ENCODE data around the gene SARS1.

Gene SARS1

DNA sequence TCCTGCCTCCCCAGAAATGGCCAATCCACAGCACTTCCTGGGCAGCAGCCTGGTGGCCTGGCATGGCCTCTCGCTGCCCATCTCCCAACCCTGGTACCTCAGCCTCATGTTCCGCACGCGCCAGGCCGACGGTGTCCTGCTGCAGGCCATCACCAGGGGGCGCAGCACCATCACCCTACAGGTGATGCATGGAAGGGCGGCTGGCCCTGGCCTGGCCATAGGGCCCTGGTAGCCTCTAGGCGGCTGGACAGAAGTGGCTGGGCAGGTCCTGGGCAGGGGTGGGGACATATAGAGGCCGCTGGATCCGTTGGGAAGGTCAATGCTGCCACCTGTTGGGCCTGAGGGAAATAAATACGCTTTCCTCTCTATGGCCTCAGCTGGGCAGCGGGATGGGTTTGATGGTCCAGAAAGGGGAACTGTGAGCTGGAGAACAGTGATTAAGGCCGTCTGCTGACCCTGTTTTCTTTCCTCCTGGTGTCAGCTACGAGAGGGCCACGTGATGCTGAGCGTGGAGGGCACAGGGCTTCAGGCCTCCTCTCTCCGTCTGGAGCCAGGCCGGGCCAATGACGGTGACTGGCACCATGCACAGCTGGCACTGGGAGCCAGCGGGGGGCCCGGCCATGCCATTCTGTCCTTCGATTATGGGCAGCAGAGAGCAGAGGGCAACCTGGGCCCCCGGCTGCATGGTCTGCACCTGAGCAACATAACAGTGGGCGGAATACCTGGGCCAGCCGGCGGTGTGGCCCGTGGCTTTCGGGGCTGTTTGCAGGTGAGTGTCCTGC lies 50.1 kb downstream of the SARS1 start:
- DNase-seq, result peak; percentile 72 to 73

DNA sequence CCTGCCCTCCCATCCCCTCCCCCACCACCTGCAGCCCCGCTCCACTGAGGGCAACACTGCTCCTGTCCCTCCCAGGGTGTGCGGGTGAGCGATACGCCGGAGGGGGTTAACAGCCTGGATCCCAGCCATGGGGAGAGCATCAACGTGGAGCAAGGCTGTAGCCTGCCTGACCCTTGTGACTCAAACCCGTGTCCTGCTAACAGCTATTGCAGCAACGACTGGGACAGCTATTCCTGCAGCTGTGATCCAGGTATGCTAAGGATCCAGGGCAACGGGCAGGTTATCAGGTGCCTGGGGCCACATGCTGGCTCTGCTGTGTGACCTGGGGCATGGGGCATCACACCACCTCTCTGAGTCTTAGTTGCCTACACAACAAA lies 50.6 kb downstream of the SARS1 start:
- DNase-seq, result no peak

DNA sequence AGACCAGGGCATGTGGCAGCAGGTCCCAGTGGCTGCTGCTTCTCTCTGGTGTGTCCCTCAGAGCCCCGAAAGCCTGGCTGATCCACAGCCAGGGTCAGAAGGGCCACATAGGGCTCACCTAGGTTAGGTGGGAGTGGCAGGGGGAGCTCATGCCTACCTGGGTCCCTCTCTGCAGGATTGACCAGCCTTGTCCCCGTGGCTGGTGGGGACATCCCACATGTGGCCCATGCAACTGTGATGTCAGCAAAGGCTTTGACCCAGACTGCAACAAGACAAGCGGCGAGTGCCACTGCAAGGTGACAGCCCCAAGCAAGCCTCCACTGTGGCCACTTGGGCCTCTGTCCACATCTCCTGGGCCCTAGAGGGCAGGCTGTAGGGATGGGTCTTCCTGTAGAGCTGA lies 51.3 kb downstream of the SARS1 start:
- DNase-seq, result no peak

DNA sequence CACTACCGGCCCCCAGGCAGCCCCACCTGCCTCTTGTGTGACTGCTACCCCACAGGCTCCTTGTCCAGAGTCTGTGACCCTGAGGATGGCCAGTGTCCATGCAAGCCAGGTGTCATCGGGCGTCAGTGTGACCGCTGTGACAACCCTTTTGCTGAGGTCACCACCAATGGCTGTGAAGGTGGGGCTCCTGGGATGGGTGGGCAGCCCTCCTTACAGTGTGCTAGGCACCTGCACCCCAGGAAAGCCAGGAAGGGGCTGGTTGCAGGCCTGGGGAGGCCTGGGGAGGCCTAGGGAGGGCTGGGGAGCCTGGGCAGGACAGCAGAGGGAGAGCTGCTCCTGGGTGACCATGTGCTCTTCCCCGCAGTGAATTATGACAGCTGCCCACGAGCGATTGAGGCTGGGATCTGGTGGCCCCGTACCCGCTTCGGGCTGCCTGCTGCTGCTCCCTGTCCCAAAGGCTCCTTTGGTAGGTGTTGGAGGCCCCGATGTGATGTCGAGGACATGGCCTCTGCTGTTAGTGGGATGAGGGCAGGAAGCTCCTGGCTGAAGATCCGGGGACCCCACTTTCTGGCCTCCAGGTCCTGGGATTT lies 52.1 kb downstream of the SARS1 start:
- DNase-seq, result no peak

DNA sequence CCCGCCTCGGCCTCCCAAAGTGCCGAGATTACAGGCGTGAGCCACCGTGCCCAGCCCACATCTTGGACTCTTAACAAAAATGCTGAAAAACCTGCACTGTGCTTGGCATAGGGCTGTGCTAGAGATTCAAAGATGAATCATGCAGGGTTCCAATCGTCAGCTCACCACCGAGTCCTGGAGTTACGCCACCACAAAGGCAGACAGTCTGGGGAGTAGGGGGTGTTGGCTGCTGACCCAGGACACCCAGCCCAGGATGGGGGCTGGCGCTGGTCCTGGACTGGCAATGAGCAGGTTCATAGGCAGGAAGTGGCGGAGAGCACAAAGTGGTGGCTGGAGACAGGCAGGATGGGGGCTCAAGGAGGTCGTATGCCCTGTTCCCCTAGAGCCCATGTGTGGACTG lies 53.2 kb downstream of the SARS1 start:
- DNase-seq, result no peak

DNA sequence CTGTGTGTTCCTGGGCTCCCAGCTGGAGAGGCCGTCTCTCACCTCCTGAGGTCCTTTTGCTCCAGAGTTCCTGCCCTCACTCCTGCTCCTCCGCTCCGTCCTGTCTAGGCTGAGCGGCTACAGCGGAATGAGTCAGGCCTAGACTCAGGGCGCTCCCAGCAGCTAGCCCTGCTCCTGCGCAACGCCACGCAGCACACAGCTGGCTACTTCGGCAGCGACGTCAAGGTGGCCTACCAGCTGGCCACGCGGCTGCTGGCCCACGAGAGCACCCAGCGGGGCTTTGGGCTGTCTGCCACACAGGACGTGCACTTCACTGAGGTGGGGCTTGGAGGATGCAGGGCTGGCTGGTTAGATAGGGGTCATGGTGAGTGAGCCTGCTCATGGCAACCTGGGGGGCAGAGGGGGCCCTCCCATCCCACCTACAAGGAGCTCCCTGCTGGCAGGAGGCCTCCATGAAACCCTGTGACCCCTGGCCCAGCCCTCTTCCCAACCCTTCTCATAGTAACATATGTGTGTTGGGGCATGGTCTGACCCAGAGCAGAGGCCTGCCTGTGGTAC lies 54.1 kb downstream of the SARS1 start:
- no peak for DNase-seq

DNA sequence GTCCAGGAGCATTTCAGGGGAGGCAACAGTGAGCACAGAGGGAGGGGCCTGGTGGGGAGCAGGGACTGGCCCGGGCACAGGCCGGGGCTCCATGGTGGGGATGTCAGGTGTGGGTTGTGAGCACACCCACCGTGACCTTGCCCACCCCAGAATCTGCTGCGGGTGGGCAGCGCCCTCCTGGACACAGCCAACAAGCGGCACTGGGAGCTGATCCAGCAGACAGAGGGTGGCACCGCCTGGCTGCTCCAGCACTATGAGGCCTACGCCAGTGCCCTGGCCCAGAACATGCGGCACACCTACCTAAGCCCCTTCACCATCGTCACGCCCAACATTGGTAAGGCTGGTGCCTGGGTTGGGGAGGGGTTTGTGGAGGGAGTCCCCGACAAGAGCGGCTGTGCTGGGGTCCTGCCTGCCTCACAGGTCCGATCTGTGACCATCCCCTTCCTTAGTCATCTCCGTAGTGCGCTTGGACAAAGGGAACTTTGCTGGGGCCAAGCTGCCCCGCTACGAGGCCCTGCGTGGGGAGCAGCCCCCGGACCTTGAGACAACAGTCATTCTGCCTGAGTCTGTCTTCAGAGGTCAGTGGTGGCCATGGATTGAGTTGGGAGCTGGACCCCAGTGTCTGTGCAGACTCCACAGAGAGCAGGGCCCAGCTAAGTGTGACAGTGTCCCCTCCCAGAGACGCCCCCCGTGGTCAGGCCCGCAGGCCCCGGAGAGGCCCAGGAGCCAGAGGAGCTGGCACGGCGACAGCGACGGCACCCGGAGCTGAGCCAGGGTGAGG lies 54.9 kb downstream of the SARS1 start:
- DNase-seq, result no peak

DNA sequence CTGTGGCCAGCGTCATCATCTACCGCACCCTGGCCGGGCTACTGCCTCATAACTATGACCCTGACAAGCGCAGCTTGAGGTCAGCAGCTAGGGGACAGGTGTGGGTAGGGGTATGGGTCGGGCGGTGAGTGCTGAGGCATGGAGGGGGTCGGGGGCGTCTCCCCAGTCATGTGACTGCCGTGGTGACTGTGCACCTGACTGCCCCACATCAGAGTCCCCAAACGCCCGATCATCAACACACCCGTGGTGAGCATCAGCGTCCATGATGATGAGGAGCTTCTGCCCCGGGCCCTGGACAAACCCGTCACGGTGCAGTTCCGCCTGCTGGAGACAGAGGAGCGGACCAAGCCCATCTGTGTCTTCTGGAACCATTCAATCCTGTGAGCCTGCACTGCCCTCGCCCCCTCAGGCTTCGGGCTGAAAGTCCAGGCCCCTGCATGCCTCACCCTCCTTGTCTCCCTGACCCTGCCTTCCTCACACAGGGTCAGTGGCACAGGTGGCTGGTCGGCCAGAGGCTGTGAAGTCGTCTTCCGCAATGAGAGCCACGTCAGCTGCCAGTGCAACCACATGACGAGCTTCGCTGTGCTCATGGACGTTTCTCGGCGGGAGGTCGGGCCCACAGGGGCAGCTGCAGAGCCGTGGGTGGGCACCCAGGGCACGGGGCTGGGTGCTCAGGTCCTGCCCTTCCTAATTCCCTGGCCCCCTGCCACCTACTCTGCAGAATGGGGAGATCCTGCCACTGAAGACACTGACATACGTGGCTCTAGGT lies 55.7 kb downstream of the SARS1 start:
- DNase-seq, result no peak

DNA sequence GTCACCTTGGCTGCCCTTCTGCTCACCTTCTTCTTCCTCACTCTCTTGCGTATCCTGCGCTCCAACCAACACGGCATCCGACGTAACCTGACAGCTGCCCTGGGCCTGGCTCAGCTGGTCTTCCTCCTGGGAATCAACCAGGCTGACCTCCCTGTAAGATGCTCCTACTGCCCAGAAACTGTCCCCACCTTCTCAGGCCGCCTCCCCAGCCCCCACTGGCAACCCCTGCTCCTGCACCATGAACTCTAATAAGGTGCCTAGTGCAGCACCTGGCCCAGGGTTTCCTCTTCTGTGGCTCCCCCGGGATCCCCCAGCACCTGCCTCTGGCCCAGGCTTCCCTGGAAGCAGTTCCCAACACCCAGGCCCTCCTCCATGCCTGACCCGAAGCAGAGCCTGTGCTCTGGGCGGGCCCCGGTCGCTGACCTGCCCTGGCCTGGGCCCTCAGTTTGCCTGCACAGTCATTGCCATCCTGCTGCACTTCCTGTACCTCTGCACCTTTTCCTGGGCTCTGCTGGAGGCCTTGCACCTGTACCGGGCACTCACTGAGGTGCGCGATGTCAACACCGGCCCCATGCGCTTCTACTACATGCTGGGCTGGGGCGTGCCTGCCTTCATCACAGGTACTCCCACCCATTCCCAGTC lies 56.4 kb downstream of the SARS1 start:
- no peak for DNase-seq

DNA sequence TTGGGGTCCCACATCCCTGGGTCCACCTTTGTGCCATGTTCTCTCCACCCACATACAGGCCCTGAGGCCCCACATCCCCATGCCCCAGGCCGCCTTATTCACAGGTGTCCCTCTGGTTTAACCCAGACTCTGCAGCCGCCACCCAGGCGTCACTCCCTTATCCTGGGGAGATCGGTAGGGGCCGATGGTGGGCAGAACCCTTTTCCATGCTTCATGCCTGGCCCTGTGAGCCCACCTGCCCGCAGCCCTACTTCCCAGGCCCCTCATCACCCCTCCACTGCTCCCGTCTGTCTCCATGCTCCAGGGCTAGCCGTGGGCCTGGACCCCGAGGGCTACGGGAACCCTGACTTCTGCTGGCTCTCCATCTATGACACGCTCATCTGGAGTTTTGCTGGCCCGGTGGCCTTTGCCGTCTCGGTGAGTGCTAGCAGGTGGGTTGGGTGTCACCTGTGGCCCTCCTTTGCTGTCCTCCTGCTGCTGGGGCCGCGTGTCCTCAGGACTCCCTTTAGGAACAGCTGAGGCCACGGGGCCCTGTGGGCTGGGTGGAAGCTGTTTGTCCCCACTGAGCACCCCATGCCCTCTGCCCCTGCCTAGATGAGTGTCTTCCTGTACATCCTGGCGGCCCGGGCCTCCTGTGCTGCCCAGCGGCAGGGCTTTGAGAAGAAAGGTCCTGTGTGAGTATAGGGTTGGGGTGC lies 57.1 kb downstream of the SARS1 start:
- DNase-seq, result no peak

DNA sequence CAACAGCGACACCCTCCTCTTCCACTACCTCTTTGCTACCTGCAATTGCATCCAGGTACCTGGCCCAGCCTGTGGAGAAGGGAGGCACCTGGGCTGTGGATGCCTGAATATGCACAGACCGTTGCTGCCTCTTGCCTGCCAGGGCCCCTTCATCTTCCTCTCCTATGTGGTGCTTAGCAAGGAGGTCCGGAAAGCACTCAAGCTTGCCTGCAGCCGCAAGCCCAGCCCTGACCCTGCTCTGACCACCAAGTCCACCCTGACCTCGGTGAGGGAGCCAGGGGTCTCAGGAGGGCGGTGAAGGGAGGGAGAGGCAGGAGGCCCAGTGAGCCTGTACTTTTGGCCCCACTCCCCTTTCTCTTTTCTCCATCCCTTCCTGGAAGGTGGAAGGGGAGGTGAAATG lies 57.7 kb downstream of the SARS1 start:
- DNase-seq, result no peak

DNA sequence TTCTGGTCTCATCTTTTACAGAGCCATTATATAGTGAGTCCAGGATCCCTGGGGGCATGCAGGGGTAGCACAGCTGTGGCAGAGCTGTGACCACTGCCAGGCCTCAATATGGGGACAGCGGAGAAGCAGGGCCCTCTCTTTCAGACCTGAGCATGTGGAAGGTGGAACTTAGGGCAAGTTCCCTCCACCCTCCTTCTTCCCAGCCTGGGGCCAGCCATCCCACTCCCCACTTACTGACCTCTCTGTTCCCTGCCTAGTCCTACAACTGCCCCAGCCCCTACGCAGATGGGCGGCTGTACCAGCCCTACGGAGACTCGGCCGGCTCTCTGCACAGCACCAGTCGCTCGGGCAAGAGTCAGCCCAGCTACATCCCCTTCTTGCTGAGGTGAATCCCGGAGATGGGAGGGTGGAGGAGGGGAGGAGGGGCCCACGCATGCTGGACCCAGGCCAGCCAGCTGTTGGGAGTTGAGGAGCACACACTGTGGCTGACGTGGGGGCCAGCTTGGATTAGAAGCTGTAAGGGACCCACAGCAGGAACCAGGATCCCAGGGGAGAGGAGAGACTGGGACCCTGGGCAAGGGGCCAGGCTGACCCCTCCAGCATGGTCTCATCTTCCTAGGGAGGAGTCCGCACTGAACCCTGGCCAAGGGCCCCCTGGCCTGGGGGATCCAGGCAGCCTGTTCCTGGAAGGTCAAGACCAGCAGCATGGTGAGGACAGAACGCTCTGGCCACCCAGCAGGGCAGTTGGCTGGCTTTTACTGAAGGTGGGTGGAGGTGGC lies 58.5 kb downstream of the SARS1 start:
- DNase-seq, result no peak

DNA sequence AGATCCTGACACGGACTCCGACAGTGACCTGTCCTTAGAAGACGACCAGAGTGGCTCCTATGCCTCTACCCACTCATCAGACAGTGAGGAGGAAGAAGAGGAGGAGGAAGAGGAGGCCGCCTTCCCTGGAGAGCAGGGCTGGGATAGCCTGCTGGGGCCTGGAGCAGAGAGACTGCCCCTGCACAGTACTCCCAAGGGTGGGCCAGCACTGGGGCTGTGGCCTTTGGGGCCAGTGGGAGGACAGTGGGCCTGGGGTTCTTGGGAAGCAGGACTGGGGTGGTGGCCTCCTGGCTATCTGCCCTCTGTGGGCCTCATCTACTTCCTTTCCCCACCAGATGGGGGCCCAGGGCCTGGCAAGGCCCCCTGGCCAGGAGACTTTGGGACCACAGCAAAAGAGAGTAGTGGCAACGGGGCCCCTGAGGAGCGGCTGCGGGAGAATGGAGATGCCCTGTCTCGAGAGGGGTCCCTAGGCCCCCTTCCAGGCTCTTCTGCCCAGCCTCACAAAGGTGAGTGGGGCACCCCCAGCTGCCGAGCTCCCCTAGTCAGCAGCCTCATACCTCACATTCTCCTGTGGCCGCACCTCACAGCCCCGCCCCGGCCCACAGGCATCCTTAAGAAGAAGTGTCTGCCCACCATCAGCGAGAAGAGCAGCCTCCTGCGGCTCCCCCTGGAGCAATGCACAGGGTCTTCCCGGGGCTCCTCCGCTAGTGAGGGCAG lies 59.3 kb downstream of the SARS1 start:
- no peak for DNase-seq

DNA sequence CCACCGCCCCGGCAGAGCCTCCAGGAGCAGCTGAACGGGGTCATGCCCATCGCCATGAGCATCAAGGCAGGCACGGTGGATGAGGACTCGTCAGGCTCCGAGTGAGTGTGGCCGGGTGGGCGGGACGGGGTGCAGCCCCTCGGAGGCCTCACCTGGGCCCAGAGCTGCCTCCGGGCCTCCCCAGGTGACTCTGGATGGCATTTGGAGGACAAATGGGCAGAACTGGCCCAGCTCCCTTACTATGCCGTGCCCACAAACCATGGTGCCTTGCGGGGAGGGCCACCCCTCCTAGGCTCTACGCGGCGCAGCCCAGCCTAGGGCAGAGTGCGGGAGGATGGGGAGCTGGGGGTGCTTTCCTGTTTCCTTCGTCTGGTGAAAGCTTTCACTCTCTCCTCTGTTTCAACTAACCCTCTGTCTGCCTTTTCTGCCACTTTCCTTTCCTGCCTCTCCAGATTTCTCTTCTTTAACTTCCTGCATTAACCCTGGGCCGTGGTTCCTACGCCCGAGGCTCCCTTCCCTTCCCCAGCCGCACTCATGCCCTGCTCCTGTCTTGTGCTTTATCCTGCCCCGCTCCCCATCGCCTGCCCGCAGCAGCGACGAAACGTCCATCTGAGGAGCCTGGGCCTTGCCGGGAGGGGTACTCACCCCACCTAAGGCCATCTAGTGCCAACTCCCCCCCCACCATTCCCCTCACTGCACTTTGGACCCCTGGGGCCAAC lies 60.0 kb downstream of the SARS1 start:
- no peak for DNase-seq

DNA sequence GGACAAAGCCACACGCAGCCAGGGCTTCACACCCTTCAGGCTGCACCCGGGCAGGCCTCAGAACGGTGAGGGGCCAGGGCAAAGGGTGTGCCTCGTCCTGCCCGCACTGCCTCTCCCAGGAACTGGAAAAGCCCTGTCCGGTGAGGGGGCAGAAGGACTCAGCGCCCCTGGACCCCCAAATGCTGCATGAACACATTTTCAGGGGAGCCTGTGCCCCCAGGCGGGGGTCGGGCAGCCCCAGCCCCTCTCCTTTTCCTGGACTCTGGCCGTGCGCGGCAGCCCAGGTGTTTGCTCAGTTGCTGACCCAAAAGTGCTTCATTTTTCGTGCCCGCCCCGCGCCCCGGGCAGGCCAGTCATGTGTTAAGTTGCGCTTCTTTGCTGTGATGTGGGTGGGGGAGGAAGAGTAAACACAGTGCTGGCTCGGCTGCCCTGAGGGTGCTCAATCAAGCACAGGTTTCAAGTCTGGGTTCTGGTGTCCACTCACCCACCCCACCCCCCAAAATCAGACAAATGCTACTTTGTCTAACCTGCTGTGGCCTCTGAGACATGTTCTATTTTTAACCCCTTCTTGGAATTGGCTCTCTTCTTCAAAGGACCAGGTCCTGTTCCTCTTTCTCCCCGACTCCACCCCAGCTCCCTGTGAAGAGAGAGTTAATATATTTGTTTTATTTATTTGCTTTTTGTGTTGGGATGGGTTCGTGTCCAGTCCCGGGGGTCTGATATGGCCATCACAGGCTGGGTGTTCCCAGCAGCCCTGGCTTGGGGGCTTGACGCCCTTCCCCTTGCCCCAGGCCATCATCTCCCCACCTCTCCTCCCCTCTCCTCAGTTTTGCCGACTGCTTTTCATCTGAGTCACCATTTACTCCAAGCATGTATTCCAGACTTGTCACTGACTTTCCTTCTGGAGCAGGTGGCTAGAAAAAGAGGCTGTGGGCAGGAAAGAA lies 61.1 kb downstream of the SARS1 start:
- DNase-seq, result no peak

DNA sequence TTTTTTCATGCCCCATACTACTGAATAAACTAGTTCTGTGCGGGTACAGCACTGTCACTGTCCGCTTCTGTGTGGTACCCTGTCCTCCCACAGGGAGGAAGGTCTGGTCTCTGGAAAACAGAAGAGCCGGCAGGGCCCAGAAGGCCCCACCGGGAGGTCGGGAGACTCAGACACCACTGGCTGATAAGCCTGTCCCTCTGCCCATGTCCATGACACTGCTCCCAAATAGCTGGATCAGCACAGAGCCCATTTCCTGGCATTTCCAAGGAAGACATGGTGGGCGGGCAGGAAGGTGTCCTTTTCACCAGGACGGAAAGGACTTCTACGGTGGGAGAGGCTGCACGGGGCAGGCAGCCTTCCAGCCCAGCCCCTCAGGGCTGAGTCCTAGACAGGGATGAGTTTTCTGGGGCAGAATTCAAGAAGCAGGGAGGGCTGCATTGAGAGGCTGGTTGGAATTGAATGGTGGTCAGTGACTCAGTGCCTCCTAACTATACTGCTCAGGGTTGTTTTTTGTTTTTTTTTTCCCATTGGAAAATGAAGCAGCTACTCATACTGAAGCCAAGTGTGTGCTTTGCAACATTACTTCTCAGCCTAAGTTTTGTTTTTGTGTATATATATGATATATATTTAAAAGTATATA lies 62.1 kb downstream of the SARS1 start:
- no peak for DNase-seq

DNA sequence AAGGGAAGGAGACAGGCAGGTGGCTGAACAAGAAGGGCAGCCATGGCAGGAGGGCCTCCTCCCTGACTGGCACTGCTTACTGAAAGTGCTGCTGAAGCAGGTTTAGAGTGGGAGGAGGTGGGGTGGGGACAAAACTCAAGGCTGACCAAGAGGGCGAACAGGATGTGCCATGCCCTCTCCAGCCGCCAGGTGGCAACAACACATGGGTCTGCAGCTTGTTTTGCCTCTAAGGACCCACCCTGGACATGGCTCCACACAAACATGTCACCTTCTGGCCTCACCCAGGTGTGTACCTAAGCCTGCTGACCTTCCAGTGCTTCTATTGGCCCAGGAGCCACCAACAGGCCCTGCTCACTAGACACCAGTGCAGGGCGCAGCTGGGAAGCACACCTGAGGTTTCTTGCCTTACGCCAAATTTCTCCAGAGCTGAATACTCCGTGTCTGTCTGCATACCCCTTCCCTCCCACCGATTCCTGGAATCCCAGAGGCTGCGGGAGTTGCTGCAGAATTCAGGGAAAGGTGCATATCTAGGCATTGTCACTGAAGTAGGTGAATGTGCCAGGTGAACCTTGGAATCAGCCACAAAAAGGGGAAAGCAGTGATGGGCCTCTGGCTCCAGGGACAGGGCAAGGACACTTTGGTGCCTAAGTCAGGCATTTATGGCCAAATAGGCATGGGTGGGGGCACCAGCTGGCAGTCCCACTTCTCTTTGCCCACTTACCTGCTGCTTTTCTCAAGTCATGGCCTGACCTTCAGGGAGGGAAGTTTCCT lies 63.9 kb downstream of the SARS1 start:
- DNase-seq, result peak; percentile 64 to 68
